K562 (cell line): Measurements from ENCODE around the gene DPP8.

ENCODE experiments used
- BHLHE40 ChIP-seq: IDR thresholded peaks from 2 replicates; pipeline ENCODE4 v1.6.1; 2011; ENCODE audit warnings: low read length, improper control_type of control experiment
- CBX5 ChIP-seq: IDR thresholded peaks from 2 replicates; pipeline ENCODE4 v1.6.1; 2014; ENCODE audit warnings: low read depth, borderline replicate concordance
- CTCF ChIP-seq, 3 experiments: IDR thresholded peaks in 2 of 3; conservative IDR thresholded peaks in 1 of 3; 2 replicates each; pipeline ENCODE4 v1.5.1; 2011 to 2012; ENCODE audit warnings: low read length in 3 of 3, mild to moderate bottlenecking in 3 of 3, control low read depth in 2 of 3, improper control_type of control experiment in 1 of 3, inconsistent platforms in 1 of 3, low read depth in 1 of 3, mixed read lengths in 1 of 3, moderate library complexity in 1 of 3; ENCODE audit not compliant: insufficient read depth in 2 of 3
- FOS ChIP-seq: IDR thresholded peaks from 3 replicates; pipeline ENCODE4 v1.6.1; 2011; ENCODE audit not compliant: insufficient read length; ENCODE audit errors: extremely low read depth
- ZBTB49 ChIP-seq: sonication (generic); formaldehyde crosslinking; IDR thresholded peaks from 2 replicates; pipeline ENCODE4 v1.8.0; 2022; ENCODE audit warnings: missing genetic modification reagents, mild to moderate bottlenecking, borderline replicate concordance
- ZBTB9 ChIP-seq: fragments of 450-650 bp; formaldehyde crosslinking; IDR thresholded peaks from 2 replicates; pipeline ENCODE4 v1.4.0; 2020; ENCODE audit warnings: mild to moderate bottlenecking, moderate library complexity
- ZNF592 ChIP-seq: fragments of 450-650 bp; IDR thresholded peaks from 2 replicates; pipeline ENCODE4 v1.6.1; 2017; ENCODE audit warnings: antibody characterized with exemption, mild to moderate bottlenecking

GRCh38 chr15:65509321-65509720 is 8.2 kb downstream of the DPP8 start:
- TF ChIP-seq ZNF592, result no peak
- TF ChIP-seq CTCF (IDR thresholded peaks at IDR 0.05 in 2 of 3, conservative IDR thresholded peaks at IDR 0.05 in 1 of 3; ENCODE audit: insufficient read depth in 2 of 3, low read depth in 1 of 3, low read length in 3 of 3), result no peak
- no peak for TF ChIP-seq CBX5
- no peak for TF ChIP-seq BHLHE40
- no peak for TF ChIP-seq FOS
- TF ChIP-seq ZBTB49 (CRISPR knock-in tag), result no peak
- no peak for TF ChIP-seq ZBTB9 (CRISPR knock-in tag)
